NOMO-1 treated with DMSO at 0.1 percent for 48 hours (cell line): Measurements from ENCODE around the gene FBXL12.
"Not testable (repeated sequence)": the region's sequence is repeated elsewhere in the genome, so short reads cannot be mapped to it uniquely, and the experiment has no call there.

Experiments used
- DNase-seq: peaks from one replicate; lab custom pipeline; 2025; ENCODE audit not compliant: unreplicated experiment; lab: John Stamatoyannopoulos, UW

FBXL12 gene, protein sequence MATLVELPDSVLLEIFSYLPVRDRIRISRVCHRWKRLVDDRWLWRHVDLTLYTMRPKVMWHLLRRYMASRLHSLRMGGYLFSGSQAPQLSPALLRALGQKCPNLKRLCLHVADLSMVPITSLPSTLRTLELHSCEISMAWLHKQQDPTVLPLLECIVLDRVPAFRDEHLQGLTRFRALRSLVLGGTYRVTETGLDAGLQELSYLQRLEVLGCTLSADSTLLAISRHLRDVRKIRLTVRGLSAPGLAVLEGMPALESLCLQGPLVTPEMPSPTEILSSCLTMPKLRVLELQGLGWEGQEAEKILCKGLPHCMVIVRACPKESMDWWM

DNA sequence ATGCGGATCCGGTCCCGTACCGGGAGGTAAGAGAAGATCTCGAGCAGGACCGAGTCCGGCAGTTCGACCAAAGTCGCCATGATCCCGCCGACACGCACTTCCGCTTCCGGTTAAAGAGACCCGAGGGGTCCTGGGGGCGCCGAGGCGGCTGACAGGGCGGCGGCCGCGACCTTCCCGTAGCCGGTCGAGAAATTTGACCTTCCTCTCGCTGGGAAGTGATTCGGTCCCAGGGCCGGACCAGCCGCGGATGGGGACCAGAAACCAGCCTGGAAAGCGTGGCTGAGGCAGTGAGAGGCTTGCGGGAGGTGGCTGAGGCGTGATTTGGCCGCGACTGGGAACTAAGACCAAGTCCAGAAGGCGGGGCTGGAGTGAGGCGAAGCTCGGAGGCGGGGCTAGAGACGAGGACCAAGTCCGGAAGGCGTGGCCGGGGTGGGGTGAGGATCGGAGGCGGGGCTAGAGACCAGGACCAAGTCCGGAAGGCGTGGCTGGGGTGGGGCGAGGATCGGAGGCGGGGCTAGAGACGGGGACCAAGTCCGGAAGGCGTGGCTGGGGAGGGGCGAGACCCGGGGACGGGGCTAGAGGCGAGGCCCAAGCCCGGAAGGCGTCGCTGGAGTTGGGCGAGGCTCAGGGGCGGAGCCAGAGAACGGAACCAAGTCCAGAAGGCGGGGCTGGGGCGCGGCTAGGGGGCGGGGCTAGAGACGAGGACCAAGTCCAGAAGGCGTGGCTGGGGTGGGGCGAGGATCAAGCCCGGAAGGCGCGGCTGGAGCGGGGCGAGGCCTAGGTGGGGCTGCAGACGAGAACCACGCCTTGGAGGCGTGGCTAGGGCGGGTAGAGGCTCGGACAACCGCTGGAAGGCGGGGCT is at the start of gene FBXL12:
Gene FBXL12 (minus strand): TSS at position 346 of the 862 bp plus-strand sequence. CDS start 266 bp downstream, at position 80.
- DNase-seq: peak; percentile 99

DNA sequence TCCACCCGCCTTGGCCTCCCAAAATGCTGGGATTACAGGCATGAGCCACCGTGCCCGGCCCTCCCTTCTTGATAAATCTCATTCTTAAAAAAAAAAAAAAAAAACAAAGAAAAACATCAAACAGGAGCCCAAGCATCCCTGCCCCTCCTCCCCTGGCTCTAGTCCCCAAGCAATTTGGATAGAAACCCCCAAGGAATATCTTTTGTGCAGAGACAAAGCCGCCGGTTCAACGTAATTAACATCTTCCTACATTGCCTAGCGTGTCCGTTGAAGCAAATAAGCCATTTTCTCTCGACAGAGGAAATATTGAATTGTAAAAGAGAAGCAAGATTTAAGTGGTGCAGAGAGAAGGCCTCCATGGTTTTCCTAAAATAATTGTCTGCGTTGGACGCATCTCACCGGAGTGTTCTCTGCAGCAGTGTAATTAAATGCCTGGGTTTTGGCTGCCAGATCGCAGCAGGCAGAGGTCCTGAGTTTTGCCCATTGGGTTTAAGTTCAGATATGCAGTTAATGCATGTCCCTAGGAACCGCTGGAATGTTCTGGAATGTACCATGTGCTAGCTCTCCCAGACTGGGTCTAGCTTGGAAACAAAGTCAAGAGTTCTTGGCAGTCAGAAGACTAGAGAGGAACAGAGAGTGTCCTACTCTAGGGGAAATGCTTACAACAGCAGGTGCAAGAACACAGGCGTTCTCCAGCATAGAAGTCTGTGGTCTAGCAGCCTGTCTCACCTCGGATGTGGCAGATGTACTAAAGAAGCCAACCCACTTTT is 47.0 kb upstream of the FBXL12 start:
- no peak for DNase-seq

GRCh38 chr19:9863759-9864158 is 44.9 kb upstream of the FBXL12 start:
- no peak for DNase-seq

- no peak for DNase-seq
These were observed 44.1 kb upstream of the FBXL12 start for GRCh38 chr19:9862938-9863337.

- no peak for DNase-seq
These were observed 42.6 kb upstream of the FBXL12 start for GRCh38 chr19:9861503-9861902.

DNA sequence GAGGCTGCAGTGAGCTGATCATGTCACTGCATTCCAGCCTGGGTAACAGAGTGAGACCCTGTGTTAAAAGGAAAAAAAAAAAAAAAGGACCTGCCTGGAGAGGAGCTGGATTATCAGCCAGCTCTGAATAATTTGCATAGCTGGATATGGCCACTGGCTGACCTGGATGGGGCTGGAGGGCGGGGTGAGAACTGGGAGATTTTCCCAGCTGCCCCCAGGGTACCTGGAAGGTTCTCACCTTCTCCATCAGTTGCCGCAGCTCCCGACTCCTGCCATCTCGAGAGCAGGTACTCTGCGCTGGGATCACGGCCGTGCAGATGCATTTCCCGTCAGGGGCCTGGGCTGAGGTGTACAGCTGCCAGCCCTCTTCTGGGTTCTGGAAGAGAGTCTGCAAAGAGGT is 41.5 kb upstream of the FBXL12 start:
- DNase-seq: no peak

DNA sequence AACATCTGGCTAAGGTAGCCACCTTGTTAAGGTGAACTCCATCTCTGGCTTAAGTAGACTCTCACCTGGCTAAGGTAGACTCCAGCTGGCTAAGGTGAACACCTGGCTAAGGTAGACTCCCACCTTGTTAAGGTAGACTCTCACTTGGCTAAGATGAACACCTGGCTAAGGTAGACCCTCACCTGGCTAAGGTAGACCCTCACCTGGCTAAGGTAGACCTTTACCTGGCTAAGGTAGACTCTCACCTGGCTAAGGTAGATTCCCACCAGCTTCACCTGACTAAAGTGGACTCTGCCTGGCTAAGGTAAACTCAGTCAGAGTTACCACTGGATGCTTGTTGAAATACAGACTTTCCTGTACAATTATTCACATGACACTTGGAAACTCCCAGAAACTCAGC is 39.9 kb upstream of the FBXL12 start:
- DNase-seq: no peak

DNA sequence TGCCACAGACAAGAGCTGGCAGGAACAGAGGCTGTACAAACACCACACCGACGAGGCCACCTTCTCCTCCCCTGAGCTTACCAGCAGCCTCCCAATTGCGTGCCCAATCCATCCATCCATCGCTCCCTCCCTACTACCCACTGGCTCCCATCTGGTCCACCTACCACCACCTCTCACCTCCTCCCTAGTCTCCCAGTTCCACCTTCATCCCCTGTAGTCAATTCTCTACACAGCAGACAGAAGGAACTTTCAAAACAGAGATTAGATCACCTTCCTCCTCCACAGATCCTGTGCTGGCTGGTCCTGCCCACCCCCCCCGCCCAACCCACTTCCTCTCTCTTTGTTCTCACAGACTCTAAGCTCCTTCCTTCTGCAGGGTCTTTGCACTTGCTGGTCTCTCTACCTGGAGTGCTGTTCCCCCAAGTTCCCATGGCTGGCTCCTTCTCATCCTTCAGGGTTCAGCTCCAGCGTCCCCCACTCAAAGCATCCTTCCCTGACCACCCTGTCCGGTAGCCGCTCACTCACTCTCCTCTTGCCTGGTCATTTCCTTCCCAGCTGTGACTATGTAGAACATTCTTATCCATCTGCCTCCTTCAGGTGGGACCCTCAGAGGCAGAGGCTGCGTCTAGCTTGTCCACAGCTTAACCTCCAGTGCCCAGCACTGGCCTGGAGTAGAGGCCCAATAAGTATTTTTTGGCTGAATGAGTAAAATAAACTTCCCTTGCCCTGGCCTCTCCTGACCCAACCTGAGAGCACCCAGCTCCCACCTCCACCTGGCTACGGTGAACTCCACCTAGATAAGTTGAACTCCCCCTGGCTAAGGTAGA is 39.3 kb upstream of the FBXL12 start:
- no peak for DNase-seq

GRCh38 chr19:9857076-9857721 is 38.3 kb upstream of the FBXL12 start:
- no peak for DNase-seq

DNA sequence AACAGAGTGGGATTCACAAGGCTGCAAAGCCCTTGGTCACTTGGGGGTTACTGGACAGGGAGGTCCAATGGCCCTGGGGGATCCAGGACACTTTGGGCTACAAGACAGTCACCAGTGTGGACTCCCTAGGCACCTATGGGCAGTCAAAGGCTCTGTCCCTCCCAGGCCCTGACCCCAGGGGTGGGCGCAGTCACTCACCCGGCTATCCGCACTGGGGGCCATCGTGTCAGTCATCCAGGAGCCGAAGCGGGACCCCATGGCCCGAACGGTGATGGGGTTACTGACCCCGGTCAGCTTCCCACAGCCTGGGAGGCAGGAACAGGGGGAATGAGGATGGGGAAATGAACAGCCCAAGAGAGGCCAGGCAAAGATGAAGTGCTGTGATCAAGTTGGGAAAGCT is 37.7 kb upstream of the FBXL12 start:
- no peak for DNase-seq

- no peak for DNase-seq
These were observed 35.5 kb upstream of the FBXL12 start for GRCh38 chr19:9854282-9854846.

- no peak for DNase-seq
These were observed 31.5 kb upstream of the FBXL12 start for GRCh38 chr19:9850235-9850959.

- DNase-seq: no peak
These were observed 30.9 kb upstream of the FBXL12 start for GRCh38 chr19:9849791-9850190.

DNA sequence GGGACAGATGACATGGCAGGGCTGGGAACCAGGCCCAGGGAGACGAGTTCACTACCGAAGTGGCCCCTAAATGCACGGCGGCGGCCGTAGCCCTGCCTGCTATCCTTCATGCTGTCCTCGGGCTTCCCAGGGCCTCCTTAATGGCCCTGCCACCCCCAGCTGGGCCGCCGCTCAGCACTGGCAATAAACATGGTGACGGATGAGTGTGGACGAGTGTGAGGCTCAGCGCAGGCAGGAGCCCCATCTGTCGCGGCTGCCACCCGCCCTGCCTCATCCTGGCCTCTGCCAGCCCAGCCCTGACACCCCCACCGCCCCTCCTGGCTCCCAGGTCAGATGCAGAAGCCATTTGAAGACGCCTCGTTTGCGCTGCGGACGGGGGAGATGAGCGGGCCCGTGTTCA is 29.9 kb upstream of the FBXL12 start:
- DNase-seq: no peak

DNA sequence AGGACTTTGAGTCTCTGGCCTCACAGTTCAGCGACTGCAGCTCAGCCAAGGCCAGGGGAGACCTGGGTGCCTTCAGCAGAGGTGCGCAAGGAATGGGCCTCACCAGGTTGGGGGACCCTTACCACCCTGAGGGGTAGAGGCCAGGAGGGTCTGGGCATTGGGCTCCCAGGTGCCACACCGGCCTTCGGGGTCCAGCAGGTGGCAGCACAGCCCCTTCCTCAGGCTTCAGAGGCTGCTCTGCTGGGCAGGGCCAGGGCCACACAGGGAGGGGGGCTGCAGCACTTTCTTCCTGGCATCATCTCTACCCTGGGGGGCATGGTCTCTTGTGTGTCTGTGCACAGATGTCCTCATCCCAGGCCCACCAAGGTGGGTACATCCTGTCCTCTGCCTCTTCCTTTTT is 29.2 kb upstream of the FBXL12 start:
- DNase-seq: no peak

DNA sequence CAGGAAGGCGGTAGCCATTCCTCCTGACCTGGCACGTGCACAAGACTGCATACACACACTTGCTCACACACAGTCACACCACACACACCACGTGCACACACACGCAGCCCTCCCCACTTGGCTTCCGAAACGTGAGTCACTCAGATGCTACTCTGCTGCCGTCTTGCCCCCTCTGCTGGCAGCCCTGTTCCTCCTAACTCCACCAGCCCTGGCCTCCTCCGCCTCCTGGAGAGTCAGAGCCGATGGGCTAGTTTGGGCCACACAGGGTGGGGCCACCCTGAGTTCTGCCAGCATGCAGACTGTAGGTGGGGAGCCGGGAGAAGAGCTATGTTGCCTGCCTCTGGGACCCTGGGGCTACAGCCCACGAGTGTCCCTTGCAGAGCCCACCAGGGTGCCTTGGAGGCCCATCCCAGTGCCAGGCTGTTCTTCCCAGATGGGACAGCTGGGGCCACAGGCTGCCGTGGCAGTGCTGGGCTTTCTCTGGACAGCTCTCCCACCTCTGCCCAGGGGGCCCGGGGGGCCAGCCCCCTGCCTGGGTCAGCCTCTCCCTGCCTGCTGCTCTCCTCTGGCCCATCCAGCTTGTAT is 28.3 kb upstream of the FBXL12 start:
- DNase-seq: no peak

DNA sequence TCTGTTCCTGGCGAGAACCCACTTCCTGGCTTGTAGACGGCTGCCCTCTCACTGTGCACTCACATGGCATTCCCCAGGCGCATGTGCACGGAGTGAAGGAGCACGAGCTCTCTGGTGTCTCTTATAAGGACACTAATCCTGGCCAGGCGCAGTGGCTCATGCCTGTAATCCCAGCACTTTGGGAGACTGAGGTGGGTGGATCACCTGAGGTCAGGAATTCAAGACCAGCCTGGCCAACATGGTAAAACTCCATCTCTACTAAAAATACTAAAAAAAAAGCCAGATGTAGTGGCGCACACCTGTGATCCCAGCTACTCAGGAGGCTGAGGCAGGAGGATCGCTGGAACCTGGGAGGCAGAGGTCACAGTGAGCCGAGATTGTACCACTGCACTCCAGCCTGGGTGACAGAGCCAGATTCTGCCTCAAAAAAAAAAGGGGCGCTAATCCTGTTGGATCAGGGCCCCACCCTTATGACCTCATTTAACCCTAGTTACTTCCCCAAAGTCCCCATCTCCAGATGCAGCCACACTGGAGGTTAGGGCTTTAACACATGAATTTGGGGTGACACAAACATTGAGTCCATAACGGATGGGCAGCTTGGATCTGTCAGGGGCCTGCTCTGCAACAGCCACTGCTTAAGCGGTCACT is 24.9 kb upstream of the FBXL12 start:
- DNase-seq: not testable (repeated sequence)
